HL-60 (cell line): ENCODE measurements around the gene COX8C.

Experiments used
- DNase-seq, 2 experiments: peaks; one replicate each; pipeline ENCODE4 v3.0.0-alpha.2; 2010 to 2020; ENCODE audit warnings: low read depth in 1 of 2, low spot score in 1 of 2
- H3K27ac ChIP-seq: fragments of 250-450 bp; sonication (Bioruptor Pico); replicated peaks from 2 replicates; pipeline ENCODE4 v1.5.1; 2020; ENCODE audit warnings: mild to moderate bottlenecking, moderate library complexity
- H3K27me3 ChIP-seq: fragments of 250-450 bp; sonication (Bioruptor Pico); 2 replicates; pipeline ENCODE4 v1.5.1; 2021; ENCODE audit warnings: mild to moderate bottlenecking, moderate library complexity; ENCODE audit not compliant: insufficient read depth, poor library complexity, severe bottlenecking
- H3K4me3 ChIP-seq: replicated peaks from 2 replicates; pipeline ENCODE4 v1.5.1; 2011; ENCODE audit warnings: mild to moderate bottlenecking, control low read depth, low read length; ENCODE audit not compliant: insufficient read depth
- GABPA ChIP-seq: IDR thresholded peaks from 2 replicates; pipeline ENCODE4 v1.6.1; 2012; ENCODE audit warnings: low read depth
- POLR2AphosphoS5 ChIP-seq: IDR thresholded peaks from 2 replicates; pipeline ENCODE4 v1.6.1; 2012; ENCODE audit warnings: low read depth
- SPI1 ChIP-seq: IDR thresholded peaks from 2 replicates; pipeline ENCODE4 v1.6.1; 2012; ENCODE audit warnings: low read depth, mild to moderate bottlenecking, borderline replicate concordance
- TF ChIP-seq, protein P1 (sequence below): IDR thresholded peaks from 2 replicates; pipeline ENCODE4 v1.6.1; 2012; ENCODE audit warnings: low read depth; ENCODE audit not compliant: insufficient replicate concordance
- TF ChIP-seq, protein P2 (sequence below): IDR thresholded peaks from one replicate; pipeline ENCODE4 v1.5.1; 2011; ENCODE audit warnings: low read length, control low read depth, inconsistent platforms; ENCODE audit not compliant: insufficient read depth

COX8C gene

DNA sequence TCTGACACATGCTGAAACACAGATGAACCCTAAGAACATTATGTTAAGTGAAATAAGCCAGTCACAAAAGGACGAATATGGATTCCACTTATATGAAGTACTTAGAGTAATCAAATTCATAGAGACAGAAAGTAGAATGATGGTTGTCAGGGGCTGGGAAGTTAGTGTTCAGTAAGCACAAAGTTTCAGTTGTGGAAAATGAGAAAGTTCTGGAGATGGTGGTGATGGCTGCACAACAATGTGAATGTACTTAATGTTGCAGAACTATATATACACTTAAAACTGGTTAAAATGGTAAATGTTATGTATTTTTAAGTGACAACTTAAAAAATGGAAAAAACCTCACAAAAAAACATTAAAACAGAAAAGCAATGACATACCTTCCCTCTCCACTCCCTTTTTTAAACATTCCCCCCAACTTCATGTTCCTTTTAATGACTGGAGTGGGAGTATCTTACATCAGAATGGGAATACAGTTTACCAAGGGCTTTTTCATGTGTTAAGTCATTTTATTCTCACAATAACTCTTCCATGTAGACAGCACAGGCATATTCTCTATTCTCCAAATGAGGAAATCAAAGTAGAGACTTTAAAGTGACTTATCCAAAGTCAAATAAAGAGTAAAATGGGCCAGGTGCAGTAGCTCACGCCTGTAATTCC is 38.2 kb upstream of the COX8C start:
- no peaks in the 10 kb centered on the region for H3K27me3 ChIP-seq
- DNase-seq: no peak
- TF ChIP-seq SPI1: no peak
- TF ChIP-seq, protein P1, sequence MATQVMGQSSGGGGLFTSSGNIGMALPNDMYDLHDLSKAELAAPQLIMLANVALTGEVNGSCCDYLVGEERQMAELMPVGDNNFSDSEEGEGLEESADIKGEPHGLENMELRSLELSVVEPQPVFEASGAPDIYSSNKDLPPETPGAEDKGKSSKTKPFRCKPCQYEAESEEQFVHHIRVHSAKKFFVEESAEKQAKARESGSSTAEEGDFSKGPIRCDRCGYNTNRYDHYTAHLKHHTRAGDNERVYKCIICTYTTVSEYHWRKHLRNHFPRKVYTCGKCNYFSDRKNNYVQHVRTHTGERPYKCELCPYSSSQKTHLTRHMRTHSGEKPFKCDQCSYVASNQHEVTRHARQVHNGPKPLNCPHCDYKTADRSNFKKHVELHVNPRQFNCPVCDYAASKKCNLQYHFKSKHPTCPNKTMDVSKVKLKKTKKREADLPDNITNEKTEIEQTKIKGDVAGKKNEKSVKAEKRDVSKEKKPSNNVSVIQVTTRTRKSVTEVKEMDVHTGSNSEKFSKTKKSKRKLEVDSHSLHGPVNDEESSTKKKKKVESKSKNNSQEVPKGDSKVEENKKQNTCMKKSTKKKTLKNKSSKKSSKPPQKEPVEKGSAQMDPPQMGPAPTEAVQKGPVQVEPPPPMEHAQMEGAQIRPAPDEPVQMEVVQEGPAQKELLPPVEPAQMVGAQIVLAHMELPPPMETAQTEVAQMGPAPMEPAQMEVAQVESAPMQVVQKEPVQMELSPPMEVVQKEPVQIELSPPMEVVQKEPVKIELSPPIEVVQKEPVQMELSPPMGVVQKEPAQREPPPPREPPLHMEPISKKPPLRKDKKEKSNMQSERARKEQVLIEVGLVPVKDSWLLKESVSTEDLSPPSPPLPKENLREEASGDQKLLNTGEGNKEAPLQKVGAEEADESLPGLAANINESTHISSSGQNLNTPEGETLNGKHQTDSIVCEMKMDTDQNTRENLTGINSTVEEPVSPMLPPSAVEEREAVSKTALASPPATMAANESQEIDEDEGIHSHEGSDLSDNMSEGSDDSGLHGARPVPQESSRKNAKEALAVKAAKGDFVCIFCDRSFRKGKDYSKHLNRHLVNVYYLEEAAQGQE: no peak
- TF ChIP-seq, protein P2, sequence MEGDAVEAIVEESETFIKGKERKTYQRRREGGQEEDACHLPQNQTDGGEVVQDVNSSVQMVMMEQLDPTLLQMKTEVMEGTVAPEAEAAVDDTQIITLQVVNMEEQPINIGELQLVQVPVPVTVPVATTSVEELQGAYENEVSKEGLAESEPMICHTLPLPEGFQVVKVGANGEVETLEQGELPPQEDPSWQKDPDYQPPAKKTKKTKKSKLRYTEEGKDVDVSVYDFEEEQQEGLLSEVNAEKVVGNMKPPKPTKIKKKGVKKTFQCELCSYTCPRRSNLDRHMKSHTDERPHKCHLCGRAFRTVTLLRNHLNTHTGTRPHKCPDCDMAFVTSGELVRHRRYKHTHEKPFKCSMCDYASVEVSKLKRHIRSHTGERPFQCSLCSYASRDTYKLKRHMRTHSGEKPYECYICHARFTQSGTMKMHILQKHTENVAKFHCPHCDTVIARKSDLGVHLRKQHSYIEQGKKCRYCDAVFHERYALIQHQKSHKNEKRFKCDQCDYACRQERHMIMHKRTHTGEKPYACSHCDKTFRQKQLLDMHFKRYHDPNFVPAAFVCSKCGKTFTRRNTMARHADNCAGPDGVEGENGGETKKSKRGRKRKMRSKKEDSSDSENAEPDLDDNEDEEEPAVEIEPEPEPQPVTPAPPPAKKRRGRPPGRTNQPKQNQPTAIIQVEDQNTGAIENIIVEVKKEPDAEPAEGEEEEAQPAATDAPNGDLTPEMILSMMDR: no peak
- no peak for TF ChIP-seq GABPA
- TF ChIP-seq POLR2AphosphoS5: no peak
- no peak overlapping the region for H3K27ac ChIP-seq
- no peak overlapping the region for H3K4me3 ChIP-seq

DNA sequence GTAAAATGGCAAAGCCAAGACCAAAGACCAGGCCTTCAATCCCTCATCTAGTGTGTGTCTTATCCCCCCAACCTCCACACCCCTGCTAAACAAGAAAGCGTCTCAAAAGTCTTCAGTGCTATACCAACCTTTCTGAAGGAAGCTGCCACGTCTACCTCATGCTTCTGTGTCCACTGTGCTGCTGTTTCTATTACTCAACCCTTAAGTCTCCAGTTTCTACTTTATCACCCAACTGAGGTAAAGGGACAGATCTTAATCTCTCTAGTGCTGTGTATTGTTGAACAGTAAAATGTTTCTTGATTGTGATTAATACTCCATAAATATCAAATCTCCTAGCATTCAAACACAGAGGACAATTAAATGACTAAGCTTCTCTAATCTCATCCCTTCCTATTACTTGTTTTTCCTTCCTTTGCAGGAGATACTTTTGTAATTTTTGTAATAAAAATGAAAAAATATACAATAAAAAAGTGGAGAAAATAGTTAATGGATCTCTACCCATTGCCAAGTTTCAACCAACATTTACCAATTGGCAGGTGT is 37.5 kb upstream of the COX8C start:
- Histone ChIP-seq H3K27me3 (no peaks in the 10 kb centered on the region), H3K4me3 (no peak overlapping the region), H3K27ac (no peak overlapping the region)
- no peak for DNase-seq
- TF ChIP-seq SPI1 (no peak), POLR2AphosphoS5 (no peak), GABPA (no peak)
- TF ChIP-seq, protein P1: no peak
- TF ChIP-seq, protein P2: no peak

DNA sequence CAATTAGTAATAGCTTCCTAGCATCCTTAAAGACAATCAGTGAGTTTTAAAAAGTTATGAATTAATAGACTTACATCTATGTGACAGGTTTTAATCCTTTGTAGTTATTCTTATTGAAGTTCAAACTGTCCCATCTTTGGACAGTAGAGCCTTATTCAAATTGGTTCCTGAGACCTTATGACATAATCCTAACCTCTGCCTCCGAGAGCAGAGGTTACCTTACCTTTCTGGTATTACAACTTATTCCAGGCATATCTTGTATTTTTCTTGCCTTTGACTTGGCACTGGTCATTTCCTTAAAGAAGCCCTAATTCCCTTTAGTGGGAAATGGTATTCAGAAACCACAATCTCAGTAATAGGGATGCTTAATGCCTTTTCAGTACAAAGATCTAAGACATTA is 35.9 kb upstream of the COX8C start:
- TF ChIP-seq, protein P1: no peak
- Histone ChIP-seq H3K27me3 (no peaks in the 10 kb centered on the region), H3K27ac (no peak overlapping the region), H3K4me3 (no peak overlapping the region)
- no peak for DNase-seq
